GM19395 (cell line): Measurements from ENCODE around the gene TCP11.
"Not testable (repeated sequence)": the region's sequence is repeated elsewhere in the genome, so short reads cannot be mapped to it uniquely, and the experiment has no call there.

Source experiments
- ATAC-seq: cut with Tn5 transposase; IDR thresholded peaks from one replicate; pipeline ENCODE4 v1.9.1; 2021; ENCODE audit warnings: mild to moderate bottlenecking, moderate library complexity; ENCODE audit not compliant: unreplicated experiment

The TCP11 gene

GRCh38 chr6:35148167-35148741, 7.1 kb upstream of the TCP11 start:
- no peak for ATAC-seq

- no peak for ATAC-seq
These were observed 6.3 kb upstream of the TCP11 start for GRCh38 chr6:35147486-35147885.

GRCh38 chr6:35147026-35147425, 5.9 kb upstream of the TCP11 start:
- ATAC-seq, result no peak

- ATAC-seq, result no peak
These were observed 5.3 kb upstream of the TCP11 start for GRCh38 chr6:35146453-35146852.

- ATAC-seq, result no peak
These were observed 4.6 kb upstream of the TCP11 start for GRCh38 chr6:35145757-35146156.

- no peak for ATAC-seq
These were observed 1.7 kb upstream of the TCP11 start for GRCh38 chr6:35142588-35143569.

GRCh38 chr6:35140639-35141006, 516 bp downstream of the TCP11 start:
- ATAC-seq, result no peak

GRCh38 chr6:35139924-35140638, 1.1 kb downstream of the TCP11 start:
- no peak for ATAC-seq

GRCh38 chr6:35139470-35139869, 1.7 kb downstream of the TCP11 start:
- ATAC-seq, result no peak

GRCh38 chr6:35138191-35138590, 2.9 kb downstream of the TCP11 start:
- ATAC-seq, result not testable (repeated sequence)

- ATAC-seq, result no peak
These were observed 5.0 kb downstream of the TCP11 start for GRCh38 chr6:35136185-35136584.

GRCh38 chr6:35128496-35128895, 12.6 kb downstream of the TCP11 start:
- ATAC-seq, result no peak

- no peak for ATAC-seq
These were observed 13.1 kb downstream of the TCP11 start for GRCh38 chr6:35128042-35128441.

- no peak for ATAC-seq
These were observed 16.8 kb downstream of the TCP11 start for GRCh38 chr6:35124356-35124755.

- no peak for ATAC-seq
These were observed 20.4 kb downstream of the TCP11 start for GRCh38 chr6:35120746-35121145.

GRCh38 chr6:35108309-35108885, 32.7 kb downstream of the TCP11 start:
- no peak for ATAC-seq

GRCh38 chr6:35107761-35108160, 33.4 kb downstream of the TCP11 start:
- ATAC-seq, result not testable (repeated sequence)

GRCh38 chr6:35107208-35107607, 33.9 kb downstream of the TCP11 start:
- ATAC-seq, result not testable (repeated sequence)

GRCh38 chr6:35106061-35106460, 35.1 kb downstream of the TCP11 start:
- ATAC-seq, result not testable (repeated sequence)

GRCh38 chr6:35105078-35105477, 36.1 kb downstream of the TCP11 start:
- no peak for ATAC-seq

GRCh38 chr6:35099116-35099515, 42.0 kb downstream of the TCP11 start:
- ATAC-seq, result no peak
